ENCODE results near the gene FSTL4. TPM values are rescaled to one million over a fixed set of nuclear protein-coding genes. Genes with fewer than 3 reads are reported as not detected.

FSTL4 gene
- polyA plus RNA-seq, 1 donor from 2014 or later, result 0.57 TPM

GRCh38 chr5:133271606-133272005, 340.7 kb downstream of the FSTL4 start:
- no peaks in the 10 kb centered on the region for H3K36me3 ChIP-seq (ENCODE audit: insufficient read depth, low read length)

DNA sequence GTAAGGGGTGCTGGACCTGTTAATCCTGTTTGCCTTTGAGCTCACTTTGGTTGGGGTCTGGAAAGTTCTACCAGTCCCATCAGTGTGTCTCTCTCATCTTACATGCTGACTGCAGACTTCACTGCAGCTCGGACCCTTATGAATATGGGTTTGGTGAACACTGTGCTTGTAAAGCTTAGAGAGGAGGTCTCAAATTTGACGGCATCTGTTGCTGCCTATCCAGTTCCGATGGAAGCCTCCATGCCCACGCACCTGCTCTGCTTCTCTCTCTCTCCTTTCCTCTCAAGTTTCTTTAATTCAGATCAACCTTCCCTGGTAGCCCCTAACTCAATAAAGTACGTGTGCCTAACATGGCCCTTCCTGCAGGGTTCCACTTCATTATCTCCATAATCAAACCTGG, 342.6 kb downstream of the FSTL4 start:
- H3K36me3 ChIP-seq (ENCODE audit: insufficient read depth, low read length), result no peaks in the 10 kb centered on the region
- no peak overlapping the region for H3K27ac ChIP-seq (ENCODE audit: low read length)
- no peaks in the 10 kb centered on the region for H3K9me2 ChIP-seq (ENCODE audit: insufficient read depth, low read length)
- no peaks in the 10 kb centered on the region for H3K9me3 ChIP-seq (ENCODE audit: low read length)
- H4K20me1 ChIP-seq (ENCODE audit: insufficient read depth), result no peaks in the 10 kb centered on the region
- no peak overlapping the region for H3K4me2 ChIP-seq (ENCODE audit: low read length)
- TF ChIP-seq TAF1 (IDR thresholded peaks at IDR 0.05; ENCODE audit: low read depth), result no peak
- TF ChIP-seq RAD21 (conservative IDR thresholded peaks at IDR 0.05), result no peak
- TF ChIP-seq, protein P1, sequence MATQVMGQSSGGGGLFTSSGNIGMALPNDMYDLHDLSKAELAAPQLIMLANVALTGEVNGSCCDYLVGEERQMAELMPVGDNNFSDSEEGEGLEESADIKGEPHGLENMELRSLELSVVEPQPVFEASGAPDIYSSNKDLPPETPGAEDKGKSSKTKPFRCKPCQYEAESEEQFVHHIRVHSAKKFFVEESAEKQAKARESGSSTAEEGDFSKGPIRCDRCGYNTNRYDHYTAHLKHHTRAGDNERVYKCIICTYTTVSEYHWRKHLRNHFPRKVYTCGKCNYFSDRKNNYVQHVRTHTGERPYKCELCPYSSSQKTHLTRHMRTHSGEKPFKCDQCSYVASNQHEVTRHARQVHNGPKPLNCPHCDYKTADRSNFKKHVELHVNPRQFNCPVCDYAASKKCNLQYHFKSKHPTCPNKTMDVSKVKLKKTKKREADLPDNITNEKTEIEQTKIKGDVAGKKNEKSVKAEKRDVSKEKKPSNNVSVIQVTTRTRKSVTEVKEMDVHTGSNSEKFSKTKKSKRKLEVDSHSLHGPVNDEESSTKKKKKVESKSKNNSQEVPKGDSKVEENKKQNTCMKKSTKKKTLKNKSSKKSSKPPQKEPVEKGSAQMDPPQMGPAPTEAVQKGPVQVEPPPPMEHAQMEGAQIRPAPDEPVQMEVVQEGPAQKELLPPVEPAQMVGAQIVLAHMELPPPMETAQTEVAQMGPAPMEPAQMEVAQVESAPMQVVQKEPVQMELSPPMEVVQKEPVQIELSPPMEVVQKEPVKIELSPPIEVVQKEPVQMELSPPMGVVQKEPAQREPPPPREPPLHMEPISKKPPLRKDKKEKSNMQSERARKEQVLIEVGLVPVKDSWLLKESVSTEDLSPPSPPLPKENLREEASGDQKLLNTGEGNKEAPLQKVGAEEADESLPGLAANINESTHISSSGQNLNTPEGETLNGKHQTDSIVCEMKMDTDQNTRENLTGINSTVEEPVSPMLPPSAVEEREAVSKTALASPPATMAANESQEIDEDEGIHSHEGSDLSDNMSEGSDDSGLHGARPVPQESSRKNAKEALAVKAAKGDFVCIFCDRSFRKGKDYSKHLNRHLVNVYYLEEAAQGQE (IDR thresholded peaks at IDR 0.05; ENCODE audit: borderline replicate concordance), result no peak
- no peaks in the 10 kb centered on the region for H3F3A ChIP-seq (ENCODE audit: insufficient read depth, low read length, poor library complexity, severe bottlenecking)
- H2AFZ ChIP-seq (ENCODE audit: low read depth, low read length), result no peak overlapping the region
- no peak overlapping the region for H3K9ac ChIP-seq (ENCODE audit: low read length)
- H3K4me3 ChIP-seq (ENCODE audit: low read length), result no peak overlapping the region
- H3K27me3 ChIP-seq (ENCODE audit: insufficient read depth, low read depth, low read length), result no peaks in the 10 kb centered on the region
- no peaks in the 10 kb centered on the region for H3K79me2 ChIP-seq (replicated peaks; ENCODE audit: insufficient read depth, low read length)

More at GRCh38 chr5:133271606-133272005, 340.7 kb downstream of the FSTL4 start:
- Histone ChIP-seq H3K9me3 (ENCODE audit: low read length) (no peaks in the 10 kb centered on the region), H3K79me2 (replicated peaks; ENCODE audit: insufficient read depth, low read length) (no peaks in the 10 kb centered on the region), H2AFZ (ENCODE audit: low read depth, low read length) (no peak overlapping the region), H3K27ac (ENCODE audit: low read length) (no peak overlapping the region), H3K27me3 (ENCODE audit: insufficient read depth, low read depth, low read length) (no peaks in the 10 kb centered on the region), H3K4me2 (ENCODE audit: low read length) (no peak overlapping the region), H4K20me1 (ENCODE audit: insufficient read depth) (no peaks in the 10 kb centered on the region), H3K4me3 (ENCODE audit: low read length) (no peak overlapping the region), H3F3A (ENCODE audit: insufficient read depth, low read length, poor library complexity, severe bottlenecking) (no peaks in the 10 kb centered on the region), H3K9me2 (ENCODE audit: insufficient read depth, low read length) (no peaks in the 10 kb centered on the region), H3K9ac (ENCODE audit: low read length) (no peak overlapping the region)
- TF ChIP-seq, protein P1 (IDR thresholded peaks at IDR 0.05; ENCODE audit: borderline replicate concordance), result no peak
- TF ChIP-seq POLR2AphosphoS5 (IDR thresholded peaks at IDR 0.05) (no peak), RAD21 (conservative IDR thresholded peaks at IDR 0.05) (no peak), EP300 (conservative IDR thresholded peaks at IDR 0.05; ENCODE audit: poor library complexity, severe bottlenecking) (no peak), SMC3 (conservative IDR thresholded peaks at IDR 0.05; ENCODE audit: poor library complexity) (no peak), TAF1 (IDR thresholded peaks at IDR 0.05; ENCODE audit: low read depth) (no peak), MXI1 (conservative IDR thresholded peaks at IDR 0.05; ENCODE audit: poor library complexity, severe bottlenecking) (no peak), CTCF (IDR thresholded peaks at IDR 0.05; ENCODE audit: poor library complexity, severe bottlenecking) (no peak), EZH2 (IDR thresholded peaks at IDR 0.05; ENCODE audit: borderline replicate concordance, insufficient read depth, low read length, poor library complexity, severe bottlenecking) (no peak)

All from neural cell (in vitro differentiated cells).